ENCODE measurements around the gene RBPMS2.
"Not testable (repeated sequence)": the region's sequence is repeated elsewhere in the genome, so short reads cannot be mapped to it uniquely, and the experiment has no call there.

RBPMS2 gene

GRCh38 chr15:64775551-64776401 is at the start of gene RBPMS2:
RBPMS2 (minus strand) TSS chr15:64775589; CDS start chr15:64775319, 270 bp downstream.
- DNase-seq (ENCODE audit: low spot score): no peak

- no peak for DNase-seq (ENCODE audit: low spot score)
These were observed 49.6 kb upstream of the RBPMS2 start for GRCh38 chr15:64824929-64825430.

GRCh38 chr15:64816452-64816851 is 41.1 kb upstream of the RBPMS2 start:
- DNase-seq (ENCODE audit: low spot score): no peak

GRCh38 chr15:64814965-64815364 is 39.6 kb upstream of the RBPMS2 start:
- not testable (repeated sequence) for DNase-seq (ENCODE audit: low spot score)

GRCh38 chr15:64814283-64814682 is 38.9 kb upstream of the RBPMS2 start:
- not testable (repeated sequence) for DNase-seq (ENCODE audit: low spot score)

- no peak for DNase-seq (ENCODE audit: low spot score)
These were observed 37.7 kb upstream of the RBPMS2 start for GRCh38 chr15:64813075-64813474.

- no peak for DNase-seq (ENCODE audit: low spot score)
These were observed 35.3 kb upstream of the RBPMS2 start for GRCh38 chr15:64810497-64811326.

GRCh38 chr15:64809649-64810496 is 34.5 kb upstream of the RBPMS2 start:
- DNase-seq (ENCODE audit: low spot score): peak; percentile 67

- DNase-seq (ENCODE audit: low spot score): no peak
These were observed 33.5 kb upstream of the RBPMS2 start for GRCh38 chr15:64808785-64809453.

- DNase-seq (ENCODE audit: low spot score): no peak
These were observed 32.4 kb upstream of the RBPMS2 start for GRCh38 chr15:64807751-64808222.

- DNase-seq (ENCODE audit: low spot score): no peak
These were observed 31.8 kb upstream of the RBPMS2 start for GRCh38 chr15:64807051-64807749.

GRCh38 chr15:64806509-64806908 is 31.1 kb upstream of the RBPMS2 start:
- DNase-seq (ENCODE audit: low spot score): no peak

- no peak for DNase-seq (ENCODE audit: low spot score)
These were observed 29.2 kb upstream of the RBPMS2 start for GRCh38 chr15:64804619-64805018.

- DNase-seq (ENCODE audit: low spot score): no peak
These were observed 28.1 kb upstream of the RBPMS2 start for GRCh38 chr15:64803526-64803925.

- no peak for DNase-seq (ENCODE audit: low spot score)
These were observed 25.1 kb upstream of the RBPMS2 start for GRCh38 chr15:64800476-64800875.

GRCh38 chr15:64798905-64799304 is 23.5 kb upstream of the RBPMS2 start:
- DNase-seq (ENCODE audit: low spot score): not testable (repeated sequence)

GRCh38 chr15:64795921-64796320 is 20.5 kb upstream of the RBPMS2 start:
- not testable (repeated sequence) for DNase-seq (ENCODE audit: low spot score)

- DNase-seq (ENCODE audit: low spot score): not testable (repeated sequence)
These were observed 19.9 kb upstream of the RBPMS2 start for GRCh38 chr15:64795299-64795698.

GRCh38 chr15:64792282-64792681 is 16.9 kb upstream of the RBPMS2 start:
- DNase-seq (ENCODE audit: low spot score): no peak

GRCh38 chr15:64791401-64791800 is 16.0 kb upstream of the RBPMS2 start:
- DNase-seq (ENCODE audit: low spot score): no peak

Measured in putamen (tissue), 1 donor.